ENCODE measurements around the gene NFIC. TPM values are rescaled to one million over a fixed set of nuclear protein-coding genes. Genes with fewer than 3 reads are reported as not detected.
A peak's percentile ranks its signal among the peaks of the same experiment; 100 is the strongest.
"Not testable (repeated sequence)": the region's sequence is repeated elsewhere in the genome, so short reads cannot be mapped to it uniquely, and the experiment has no call there.

NFIC gene
- total RNA-seq, 4 donors from 2014 or later: 55.7 to 84.5 (median 65.5) TPM

DNA sequence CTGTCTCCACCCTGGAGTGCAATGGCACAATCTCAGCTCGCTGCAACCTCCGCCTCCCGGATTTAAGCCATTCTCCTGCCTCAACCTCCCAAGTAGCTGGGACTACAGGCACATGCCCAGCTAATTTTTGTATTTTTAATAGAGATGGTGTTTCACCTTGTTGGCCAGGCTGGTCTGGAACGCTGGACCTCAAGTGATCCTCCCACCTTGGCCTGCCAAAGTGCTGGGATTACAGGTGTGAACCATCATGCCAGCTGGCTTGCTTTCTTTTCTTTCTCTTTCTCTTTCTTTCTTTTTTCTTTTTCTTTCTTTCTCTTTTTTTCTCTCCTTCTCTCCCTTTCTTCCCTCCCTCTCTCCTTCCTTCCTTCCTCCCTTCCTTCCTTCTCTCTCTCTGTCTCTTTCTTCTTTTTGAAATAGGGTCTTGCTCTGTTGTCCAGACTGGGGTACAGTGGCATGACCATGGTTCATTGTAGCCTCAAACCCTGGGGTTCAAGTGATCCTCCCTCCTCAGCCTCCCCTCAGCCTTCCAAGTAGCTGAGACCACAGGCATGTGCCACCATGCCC is 33.3 kb upstream of the NFIC start:
- DNase-seq (ENCODE audit: low spot score) (no peak), ATAC-seq (ENCODE audit: low FRiP score) (no peak)
- TF ChIP-seq, protein P1, sequence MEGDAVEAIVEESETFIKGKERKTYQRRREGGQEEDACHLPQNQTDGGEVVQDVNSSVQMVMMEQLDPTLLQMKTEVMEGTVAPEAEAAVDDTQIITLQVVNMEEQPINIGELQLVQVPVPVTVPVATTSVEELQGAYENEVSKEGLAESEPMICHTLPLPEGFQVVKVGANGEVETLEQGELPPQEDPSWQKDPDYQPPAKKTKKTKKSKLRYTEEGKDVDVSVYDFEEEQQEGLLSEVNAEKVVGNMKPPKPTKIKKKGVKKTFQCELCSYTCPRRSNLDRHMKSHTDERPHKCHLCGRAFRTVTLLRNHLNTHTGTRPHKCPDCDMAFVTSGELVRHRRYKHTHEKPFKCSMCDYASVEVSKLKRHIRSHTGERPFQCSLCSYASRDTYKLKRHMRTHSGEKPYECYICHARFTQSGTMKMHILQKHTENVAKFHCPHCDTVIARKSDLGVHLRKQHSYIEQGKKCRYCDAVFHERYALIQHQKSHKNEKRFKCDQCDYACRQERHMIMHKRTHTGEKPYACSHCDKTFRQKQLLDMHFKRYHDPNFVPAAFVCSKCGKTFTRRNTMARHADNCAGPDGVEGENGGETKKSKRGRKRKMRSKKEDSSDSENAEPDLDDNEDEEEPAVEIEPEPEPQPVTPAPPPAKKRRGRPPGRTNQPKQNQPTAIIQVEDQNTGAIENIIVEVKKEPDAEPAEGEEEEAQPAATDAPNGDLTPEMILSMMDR (IDR thresholded peaks at IDR 0.05): no peak

DNA sequence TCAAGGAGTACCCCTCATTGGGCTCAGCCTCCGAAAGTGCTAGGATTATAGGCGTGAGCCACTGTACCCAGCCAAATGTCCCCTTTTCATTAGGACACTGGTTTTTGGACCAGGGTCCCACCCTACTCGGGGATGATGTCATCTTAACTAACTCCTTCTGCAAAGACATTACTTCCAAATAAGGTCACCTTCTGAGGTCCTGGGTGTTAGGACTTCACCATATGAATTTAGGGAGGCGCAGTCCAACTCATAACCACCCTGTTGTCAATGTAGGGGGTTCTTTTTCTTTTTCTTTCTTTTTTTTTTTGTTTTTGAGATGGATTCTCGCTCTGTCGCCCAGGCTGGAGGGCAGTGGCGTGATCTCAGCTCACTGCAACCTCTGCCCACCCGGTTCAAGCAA is 32.7 kb upstream of the NFIC start:
- TF ChIP-seq, protein P1 (IDR thresholded peaks at IDR 0.05): no peak
- ATAC-seq (ENCODE audit: low FRiP score): no peak
- DNase-seq (ENCODE audit: low spot score): no peak

DNA sequence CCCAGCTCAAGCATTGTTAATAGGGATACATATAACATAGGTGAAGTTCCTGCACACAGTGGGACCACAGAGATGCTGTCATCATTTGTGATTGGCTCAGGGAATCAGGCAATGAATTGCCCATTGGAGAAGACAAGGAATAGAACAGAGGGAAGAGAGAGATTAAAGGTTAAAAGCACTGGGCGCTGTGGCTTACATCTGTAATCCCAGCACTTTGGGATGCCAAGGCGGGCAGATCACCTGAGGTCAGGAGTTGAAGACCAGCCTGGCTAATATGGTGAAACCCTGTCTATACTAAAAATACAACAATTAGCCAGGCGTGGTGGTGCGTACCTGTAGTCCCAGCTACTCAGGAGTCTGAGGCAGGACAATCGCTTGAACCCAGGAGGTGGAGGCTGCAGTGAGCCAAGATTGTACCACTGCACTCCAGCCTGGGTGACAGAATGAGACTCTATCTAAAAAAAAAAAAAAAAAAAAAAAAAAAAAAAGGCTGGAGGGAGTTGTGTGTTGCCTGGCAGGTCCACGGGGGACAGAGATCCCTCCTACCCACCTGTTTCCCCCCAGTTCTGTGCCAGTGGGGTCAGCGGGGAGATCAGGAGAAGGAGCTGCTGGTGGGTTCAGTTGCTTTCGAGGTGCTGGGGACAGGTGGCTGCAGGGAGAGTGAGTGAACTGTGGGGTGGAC is 31.5 kb upstream of the NFIC start:
- not testable (repeated sequence) for DNase-seq (ENCODE audit: low spot score); ATAC-seq (ENCODE audit: low FRiP score)

DNA sequence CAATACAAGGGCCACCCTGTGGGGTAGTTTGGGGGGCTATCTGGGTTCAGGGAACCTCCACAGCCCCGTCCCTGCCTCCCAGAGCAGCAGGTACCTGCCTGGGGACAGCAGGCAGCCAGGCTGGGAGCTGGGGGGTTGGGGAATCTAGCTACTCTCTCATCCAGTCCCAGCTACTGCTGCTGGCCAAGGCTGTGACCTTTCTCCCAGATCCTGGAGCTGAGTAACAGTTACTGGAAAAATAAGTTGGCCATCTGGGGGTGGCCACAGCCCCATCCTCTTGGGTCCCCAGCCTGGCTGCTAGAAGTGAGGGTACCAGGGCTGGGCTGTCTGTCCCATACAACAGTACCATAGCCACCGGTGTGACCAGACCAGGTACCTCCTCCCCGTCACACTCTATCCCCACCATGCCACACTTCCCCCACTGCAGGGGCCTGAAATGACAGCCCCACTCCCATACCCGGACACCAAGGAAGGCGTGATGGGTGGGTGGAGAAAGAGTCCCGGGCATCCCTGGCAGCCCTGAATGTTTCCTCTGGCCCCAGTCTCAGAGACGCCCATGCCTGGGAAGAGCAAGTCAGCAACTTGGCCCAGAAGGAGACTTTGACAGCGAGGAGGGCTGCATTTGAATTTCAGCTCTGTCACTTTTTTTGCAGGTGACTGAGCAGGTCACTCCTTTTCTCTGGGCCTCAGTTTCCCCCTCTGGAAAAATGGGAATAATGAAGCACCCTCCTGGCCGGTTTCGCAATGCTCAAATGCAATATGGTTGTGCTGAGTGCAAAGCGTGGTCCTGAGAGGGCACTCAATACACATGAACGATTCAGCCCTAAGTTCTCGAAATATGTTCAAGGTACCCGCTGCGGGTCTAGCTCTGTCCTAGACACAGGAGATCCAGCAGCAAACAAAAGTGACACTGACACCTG is 30.7 kb upstream of the NFIC start:
- peak; percentile 48 for ATAC-seq (ENCODE audit: low FRiP score)
- DNase-seq (ENCODE audit: low spot score): no peak
- TF ChIP-seq, protein P1 (IDR thresholded peaks at IDR 0.05): no peak

DNA sequence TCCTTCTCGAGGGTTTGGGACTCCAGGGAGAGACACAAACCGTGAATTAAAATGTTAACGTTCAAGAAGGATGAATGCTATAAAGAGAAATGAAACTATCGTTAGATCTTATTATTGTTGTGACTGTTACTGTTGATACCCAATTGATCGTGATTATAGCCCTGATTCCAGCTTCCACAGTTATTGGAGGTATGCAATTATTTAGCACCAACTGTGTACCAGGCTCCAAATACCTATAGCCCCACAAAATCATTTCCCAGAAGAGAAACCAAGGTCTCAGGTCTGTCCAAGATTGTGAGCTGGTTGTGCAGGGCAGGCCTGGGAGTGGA is 30.1 kb upstream of the NFIC start:
- ATAC-seq (ENCODE audit: low FRiP score) (no peak), DNase-seq (ENCODE audit: low spot score) (no peak)
- TF ChIP-seq, protein P1 (IDR thresholded peaks at IDR 0.05): no peak

DNA sequence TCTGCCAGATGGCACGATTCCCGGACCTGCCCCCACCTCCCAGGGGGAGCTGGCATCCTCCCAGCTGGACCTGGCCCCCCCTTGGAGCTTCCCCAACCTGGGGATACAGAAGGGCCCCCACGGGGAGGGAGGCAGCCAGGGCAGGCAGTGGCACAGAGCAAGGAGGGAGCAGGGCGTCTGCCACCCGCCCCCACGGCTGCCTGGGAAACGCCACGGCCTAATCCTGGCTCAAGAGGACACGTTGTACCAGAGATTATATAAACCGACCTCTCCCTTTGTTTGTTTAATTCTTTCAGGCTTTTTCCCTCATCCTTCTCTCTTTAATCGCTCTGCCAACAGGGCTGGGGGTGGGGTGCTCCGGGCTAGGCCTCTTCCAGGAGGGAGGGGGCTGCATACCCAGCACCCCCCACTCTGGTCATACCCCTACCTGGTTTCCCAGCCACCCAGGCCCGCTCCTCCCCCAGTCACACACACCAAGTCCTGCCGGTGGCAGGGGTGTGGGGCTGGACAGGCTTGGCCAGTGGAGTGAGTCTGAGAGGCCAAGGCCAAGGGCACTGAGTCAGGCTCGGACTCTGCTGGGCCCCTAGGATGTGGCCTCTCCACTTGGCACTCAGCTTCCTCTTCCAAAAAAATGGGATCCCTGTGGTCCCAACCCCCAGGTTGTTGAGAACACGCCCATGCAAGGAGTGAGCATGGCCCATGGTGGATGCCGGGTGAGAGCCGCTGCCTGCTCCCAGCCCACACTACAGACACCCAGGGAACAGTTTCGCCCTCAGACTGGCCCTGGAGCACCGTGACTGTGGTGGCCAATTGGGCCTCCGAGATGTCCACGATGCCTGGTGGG is 29.5 kb upstream of the NFIC start:
- peak; percentile 93 for ATAC-seq (ENCODE audit: low FRiP score)
- TF ChIP-seq, protein P1 (IDR thresholded peaks at IDR 0.05): no peak
- peak; percentile 50 for DNase-seq (ENCODE audit: low spot score)
